DMS53 (cell line): ENCODE results near the gene CAMTA1.
A peak's percentile ranks its signal among the peaks of the same experiment; 100 is the strongest.
"Not testable (repeated sequence)": the region's sequence is repeated elsewhere in the genome, so short reads cannot be mapped to it uniquely, and the experiment has no call there.

ENCODE experiments used
- DNase-seq: peaks from one replicate; lab custom pipeline; 2025; lab: John Stamatoyannopoulos, UW

Gene CAMTA1

GRCh38 chr1:6810146-6810734 lies 25.0 kb downstream of the CAMTA1 start:
- DNase-seq: not testable (repeated sequence)

- DNase-seq: no peak
These were observed 26.3 kb downstream of the CAMTA1 start for GRCh38 chr1:6811583-6811982.

GRCh38 chr1:6813165-6813564 lies 27.9 kb downstream of the CAMTA1 start:
- DNase-seq: no peak

GRCh38 chr1:6815726-6816125 lies 30.5 kb downstream of the CAMTA1 start:
- DNase-seq: no peak

- no peak for DNase-seq
These were observed 34.2 kb downstream of the CAMTA1 start for GRCh38 chr1:6819246-6820040.

GRCh38 chr1:6820899-6821298 lies 35.6 kb downstream of the CAMTA1 start:
- DNase-seq: no peak

- DNase-seq: no peak
These were observed 37.5 kb downstream of the CAMTA1 start for GRCh38 chr1:6822530-6823359.

- no peak for DNase-seq
These were observed 38.5 kb downstream of the CAMTA1 start for GRCh38 chr1:6823793-6824192.

- DNase-seq: no peak
These were observed 39.6 kb downstream of the CAMTA1 start for GRCh38 chr1:6824665-6825368.

GRCh38 chr1:6825828-6826227 lies 40.6 kb downstream of the CAMTA1 start:
- DNase-seq: no peak

- no peak for DNase-seq
These were observed 41.8 kb downstream of the CAMTA1 start for GRCh38 chr1:6827079-6827478.

GRCh38 chr1:6827630-6828165 lies 42.4 kb downstream of the CAMTA1 start:
- DNase-seq: no peak

- DNase-seq: no peak
These were observed 46.1 kb downstream of the CAMTA1 start for GRCh38 chr1:6831366-6831765.

- DNase-seq: not testable (repeated sequence)
These were observed 46.8 kb downstream of the CAMTA1 start for GRCh38 chr1:6832006-6832405.

GRCh38 chr1:6832531-6833188 lies 47.4 kb downstream of the CAMTA1 start:
- DNase-seq: peak; percentile 67

- no peak for DNase-seq
These were observed 48.5 kb downstream of the CAMTA1 start for GRCh38 chr1:6833804-6834203.

- DNase-seq: no peak
These were observed 49.1 kb downstream of the CAMTA1 start for GRCh38 chr1:6834366-6834765.

- no peak for DNase-seq
These were observed 49.9 kb downstream of the CAMTA1 start for GRCh38 chr1:6835139-6835538.

GRCh38 chr1:6842301-6842700 lies 57.0 kb downstream of the CAMTA1 start:
- no peak for DNase-seq

GRCh38 chr1:6845786-6846185 lies 60.5 kb downstream of the CAMTA1 start:
- DNase-seq: not testable (repeated sequence)

- DNase-seq: no peak
These were observed 63.6 kb downstream of the CAMTA1 start for GRCh38 chr1:6848816-6849215.
